GM12864 (cell line): Measurements from ENCODE around the gene GCAT.

Experiments
- DNase-seq: peaks from one replicate; pipeline ENCODE4 v3.0.0-alpha.2; 2011; ENCODE audit warnings: low read depth
- H3K4me3 ChIP-seq: 2 replicates; pipeline ENCODE4 v1.5.1; 2011; ENCODE audit warnings: mild to moderate bottlenecking, low read depth, low read length, control low read depth
- TF ChIP-seq, protein P1 (sequence below): IDR thresholded peaks from 2 replicates; pipeline ENCODE4 v1.5.1; 2011; ENCODE audit warnings: low read depth, mild to moderate bottlenecking, moderate library complexity, low read length, control low read depth, inconsistent platforms; ENCODE audit errors: missing control alignments

GCAT gene

DNA sequence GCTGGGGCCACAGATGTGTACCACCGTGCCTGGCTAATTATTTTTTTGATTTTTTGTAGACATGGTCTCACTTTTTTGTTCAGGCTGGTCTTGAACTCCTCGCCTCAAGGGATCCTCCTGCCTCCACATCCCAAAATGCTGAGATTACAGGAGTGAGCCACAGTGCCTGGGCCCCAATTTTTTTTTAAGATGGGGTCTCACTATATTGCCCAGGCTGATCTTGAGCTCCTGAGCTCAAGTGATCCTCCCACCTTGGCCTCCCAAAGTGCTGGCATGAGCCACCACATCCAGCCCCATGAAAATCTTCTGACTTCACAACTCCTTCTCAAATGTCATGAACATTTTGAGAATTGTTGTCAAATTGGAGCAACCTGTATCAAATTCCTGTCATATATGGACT lies 38.7 kb downstream of the GCAT start:
- no peak overlapping the region for H3K4me3 ChIP-seq
- TF ChIP-seq, protein P1, sequence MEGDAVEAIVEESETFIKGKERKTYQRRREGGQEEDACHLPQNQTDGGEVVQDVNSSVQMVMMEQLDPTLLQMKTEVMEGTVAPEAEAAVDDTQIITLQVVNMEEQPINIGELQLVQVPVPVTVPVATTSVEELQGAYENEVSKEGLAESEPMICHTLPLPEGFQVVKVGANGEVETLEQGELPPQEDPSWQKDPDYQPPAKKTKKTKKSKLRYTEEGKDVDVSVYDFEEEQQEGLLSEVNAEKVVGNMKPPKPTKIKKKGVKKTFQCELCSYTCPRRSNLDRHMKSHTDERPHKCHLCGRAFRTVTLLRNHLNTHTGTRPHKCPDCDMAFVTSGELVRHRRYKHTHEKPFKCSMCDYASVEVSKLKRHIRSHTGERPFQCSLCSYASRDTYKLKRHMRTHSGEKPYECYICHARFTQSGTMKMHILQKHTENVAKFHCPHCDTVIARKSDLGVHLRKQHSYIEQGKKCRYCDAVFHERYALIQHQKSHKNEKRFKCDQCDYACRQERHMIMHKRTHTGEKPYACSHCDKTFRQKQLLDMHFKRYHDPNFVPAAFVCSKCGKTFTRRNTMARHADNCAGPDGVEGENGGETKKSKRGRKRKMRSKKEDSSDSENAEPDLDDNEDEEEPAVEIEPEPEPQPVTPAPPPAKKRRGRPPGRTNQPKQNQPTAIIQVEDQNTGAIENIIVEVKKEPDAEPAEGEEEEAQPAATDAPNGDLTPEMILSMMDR: no peak
- DNase-seq: no peak

DNA sequence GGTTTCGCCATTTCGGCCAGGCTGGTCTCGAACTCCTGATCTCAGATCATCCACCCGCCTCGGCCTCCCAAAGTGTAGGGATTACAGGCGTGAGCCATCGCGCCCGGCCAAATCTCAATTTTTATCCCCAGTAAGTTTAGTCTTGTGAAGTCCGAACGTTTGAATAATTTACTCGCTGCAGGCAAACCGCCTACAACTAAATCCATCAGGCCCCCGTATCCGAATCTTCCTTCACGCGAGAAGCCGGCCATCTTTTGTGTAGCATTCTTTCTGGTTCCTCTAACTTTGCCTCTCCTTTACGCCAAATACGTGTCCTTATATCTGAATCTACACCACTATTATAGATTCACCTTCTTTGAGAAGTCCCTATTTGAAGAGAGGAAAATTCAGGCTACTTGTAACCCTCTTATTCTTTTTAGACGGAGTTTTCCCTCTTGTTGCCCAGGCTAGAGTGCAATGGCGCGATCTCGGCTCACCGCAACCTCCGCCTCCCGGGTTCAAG lies 40.9 kb downstream of the GCAT start:
- H3K4me3 ChIP-seq: peak overlapping the region; percentile 78
- TF ChIP-seq, protein P1: no peak
- DNase-seq: no peak

DNA sequence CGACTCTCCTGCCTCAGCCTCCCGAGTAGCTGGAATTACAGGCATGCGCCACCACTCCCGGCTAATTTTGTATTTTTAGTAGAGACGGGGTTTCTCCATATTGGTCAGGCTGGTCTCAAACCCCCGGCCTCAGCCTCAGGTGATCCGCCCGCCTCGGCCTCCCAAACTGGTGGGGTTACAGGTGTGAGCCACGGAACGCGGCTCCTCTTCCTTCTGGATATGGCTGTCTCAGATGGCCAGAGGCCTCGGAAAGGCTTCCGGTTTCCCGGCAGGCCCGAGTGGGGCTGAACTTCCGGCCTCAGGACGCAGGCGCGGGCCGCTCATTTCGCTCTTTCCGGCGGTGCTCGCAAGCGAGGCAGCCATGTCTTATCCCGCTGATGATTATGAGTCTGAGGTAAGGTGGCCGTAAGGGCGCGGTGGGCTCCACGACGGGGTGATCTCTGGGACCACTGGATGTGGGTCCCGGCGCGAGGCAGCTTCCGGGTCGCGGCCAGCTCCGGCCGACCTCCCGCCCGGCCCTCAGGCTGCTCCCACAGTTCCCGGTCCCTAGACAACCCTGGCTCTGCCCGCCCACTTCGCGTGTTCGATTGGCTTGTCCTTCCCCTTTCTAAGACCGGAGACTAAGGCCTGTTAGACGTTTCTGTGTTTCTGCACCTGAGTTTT lies 41.5 kb downstream of the GCAT start, which contains the start of gene EIF3L:
TSS of gene EIF3L (plus strand) at position 331 of the 663 bp plus-strand sequence. CDS start at position 362, 31 bp downstream.
- DNase-seq: peak; percentile 72
- peak within 1 kb of the TSS; percentile 78 for H3K4me3 ChIP-seq
- TF ChIP-seq, protein P1: no peak

DNA sequence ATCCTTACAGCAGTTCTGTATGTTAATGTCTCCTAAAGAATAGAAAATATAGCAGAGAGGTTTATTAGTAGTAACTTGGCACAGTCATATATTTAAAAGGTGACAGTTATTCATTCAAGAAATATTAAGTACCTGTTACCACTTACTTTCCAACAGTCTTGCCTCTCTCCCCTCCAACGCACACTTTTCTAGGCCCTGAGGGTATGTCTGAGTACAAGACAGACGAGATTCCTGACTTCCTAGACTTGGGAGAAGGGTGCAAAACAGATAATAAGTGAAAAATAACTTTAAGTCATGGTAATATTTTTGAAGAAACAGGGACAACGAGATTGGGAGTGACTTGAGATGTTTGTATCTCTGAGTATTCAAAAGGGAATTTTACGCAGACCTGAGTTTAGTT lies 43.1 kb downstream of the GCAT start:
- no peak for DNase-seq
- TF ChIP-seq, protein P1: no peak
- no peak overlapping the region for H3K4me3 ChIP-seq

DNA sequence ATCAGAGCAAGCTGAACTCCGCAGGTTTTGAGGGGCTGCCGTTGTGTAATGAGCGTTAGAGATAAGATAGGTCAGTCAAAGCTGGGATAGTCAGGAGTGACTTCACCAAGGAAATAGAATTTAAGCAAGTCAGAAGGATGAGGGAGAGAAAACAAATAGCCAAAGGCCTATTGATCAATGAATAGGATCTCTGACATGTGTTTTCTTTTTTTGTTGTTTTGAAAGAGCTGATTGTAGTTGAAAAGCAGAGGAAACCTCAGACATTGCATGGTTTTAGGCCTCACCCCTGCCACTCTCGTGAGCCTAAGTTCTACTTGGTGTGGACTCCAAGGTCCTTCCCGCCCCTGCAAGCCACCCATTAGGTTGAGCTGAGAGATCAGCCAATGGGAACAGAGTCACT lies 44.7 kb downstream of the GCAT start:
- H3K4me3 ChIP-seq: no peak overlapping the region
- no peak for DNase-seq
- TF ChIP-seq, protein P1: no peak

DNA sequence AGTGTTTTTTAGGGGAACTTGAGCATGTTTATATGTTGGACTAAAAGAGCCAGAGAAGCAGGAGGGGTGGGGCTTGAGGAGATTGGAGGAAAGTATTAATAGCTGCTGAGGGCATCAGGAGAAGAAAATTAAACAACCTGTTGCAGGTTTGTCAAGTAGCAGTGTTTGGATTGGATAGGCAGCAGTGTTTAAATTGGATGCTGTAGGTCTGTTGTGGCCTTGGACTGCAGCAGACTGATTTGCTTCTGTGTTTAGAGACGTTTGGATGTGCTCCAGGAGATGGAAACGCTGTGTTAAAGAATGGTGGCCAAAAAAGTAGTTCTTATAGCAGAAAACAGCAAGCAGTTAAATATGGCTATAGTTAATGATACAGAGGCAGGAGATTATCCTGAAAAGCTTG lies 47.2 kb downstream of the GCAT start:
- no peak overlapping the region for H3K4me3 ChIP-seq
- TF ChIP-seq, protein P1: no peak
- DNase-seq: no peak

DNA sequence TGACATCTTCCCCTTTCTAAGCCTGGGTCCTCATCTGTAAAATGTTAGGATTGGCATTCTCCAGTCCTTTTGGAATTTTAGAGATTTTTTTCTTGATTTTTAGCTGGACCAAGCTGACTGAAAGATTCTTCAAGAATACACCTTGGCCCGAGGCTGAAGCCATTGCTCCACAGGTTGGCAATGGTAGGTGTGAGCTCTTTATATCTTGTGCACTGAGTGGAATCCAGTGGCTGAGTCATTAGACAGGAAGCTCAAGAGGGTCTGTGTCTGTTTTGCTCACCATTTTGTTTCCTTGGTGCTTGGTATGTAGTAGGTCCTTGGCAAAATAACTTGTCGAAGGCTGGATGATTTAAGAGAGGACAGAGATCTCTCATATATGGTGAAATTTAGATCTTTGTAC lies 47.7 kb downstream of the GCAT start:
- no peak overlapping the region for H3K4me3 ChIP-seq
- TF ChIP-seq, protein P1: no peak
- DNase-seq: no peak
